HUES64 (cell line): ENCODE measurements around the gene LTBR.

Source experiments
- H3K27ac ChIP-seq: 2 replicates; pipeline ENCODE4 v1.7.0; 2013; ENCODE audit warnings: low read depth, low read length, inconsistent platforms
- H3K27me3 ChIP-seq: 2 replicates; pipeline ENCODE4 v1.6.1; 2013; ENCODE audit warnings: mild to moderate bottlenecking, low read length; ENCODE audit not compliant: insufficient read depth
- H3K36me3 ChIP-seq: 2 replicates; pipeline ENCODE4 v1.6.1; 2013; ENCODE audit warnings: mild to moderate bottlenecking, low read length; ENCODE audit not compliant: insufficient read depth
- H3K4me1 ChIP-seq: 2 replicates; pipeline ENCODE4 v1.6.1; 2013; ENCODE audit warnings: mild to moderate bottlenecking, low read length, moderate library complexity; ENCODE audit not compliant: insufficient read depth
- H3K4me3 ChIP-seq: 2 replicates; pipeline ENCODE4 v1.5.1; 2013; ENCODE audit warnings: mild to moderate bottlenecking, low read length, moderate library complexity
- H3K9ac ChIP-seq: 2 replicates; pipeline ENCODE4 v1.6.1; 2013; ENCODE audit warnings: mild to moderate bottlenecking, low read depth, low read length
- H3K9me3 ChIP-seq: 2 replicates; pipeline ENCODE4 v1.6.1; 2013; ENCODE audit warnings: low read depth, low read length; ENCODE audit not compliant: insufficient read depth
- WGBS: fragments of 150-250, 120-280 bp; methylation state at CpG from one replicate; pipeline ENCODE4 v1.1.7; 2013; ENCODE audit warnings: missing lambda C conversion rate; 5-methylcytosine and 5-hydroxymethylcytosine counted together

The LTBR gene

DNA sequence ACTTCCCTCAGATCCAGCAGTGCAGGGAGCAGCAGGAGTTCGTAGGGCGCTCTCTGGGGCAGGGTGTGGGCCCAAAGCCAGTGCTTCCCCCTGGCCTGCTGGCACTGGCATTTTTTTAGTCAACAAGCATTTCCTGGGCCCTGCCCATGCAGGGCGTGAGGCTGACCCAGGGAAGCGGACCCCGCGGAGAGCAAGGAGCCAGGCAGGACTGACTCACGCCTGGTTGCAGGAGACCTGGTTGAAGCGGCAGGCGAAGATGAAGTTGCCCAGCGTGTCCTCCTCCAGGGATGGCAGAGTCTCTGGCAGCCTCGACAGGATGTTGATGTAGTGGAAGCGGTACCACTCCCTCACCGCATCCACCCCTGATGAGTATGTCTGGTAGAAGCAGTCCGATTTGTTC lies 22.1 kb upstream of the LTBR start:
- Histone ChIP-seq H3K36me3 (peaks cover 26% of the 10 kb centered on the region; the same call in 1 of the 2 replicates), H3K4me1 (peaks cover 3% of the 10 kb centered on the region; the same call in 1 of the 2 replicates), H3K27me3 (no peaks in the 10 kb centered on the region), H3K4me3 (no peak overlapping the region), H3K9me3 (no peaks in the 10 kb centered on the region), H3K27ac (no peak overlapping the region), H3K9ac (no peak overlapping the region)
- WGBS = 94% methylated on average over 14 of the region's 14 CpGs

DNA sequence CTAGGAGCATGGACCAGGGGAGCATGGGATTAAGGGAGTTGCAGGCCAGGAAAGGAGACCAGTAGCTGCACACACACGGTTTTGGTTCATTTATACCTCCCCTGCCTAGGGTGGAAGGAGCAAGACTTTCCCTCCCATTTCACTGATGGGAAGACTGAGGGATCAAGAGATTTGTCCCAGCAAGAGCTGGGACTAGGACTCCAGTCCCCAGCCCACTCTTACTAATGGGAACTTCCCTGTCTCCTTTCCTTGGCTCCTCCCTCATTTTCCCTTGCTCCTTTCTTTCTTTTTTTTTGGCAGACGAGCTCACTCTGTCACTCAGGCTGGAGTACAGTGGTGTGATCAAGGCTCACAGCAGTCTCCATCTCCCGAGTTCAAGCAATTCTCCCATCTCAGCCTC lies 21.6 kb upstream of the LTBR start:
- 82% methylated on average over 3 of the region's 3 CpGs for WGBS
- Histone ChIP-seq H3K27ac (no peak overlapping the region), H3K9me3 (no peaks in the 10 kb centered on the region), H3K36me3 (peaks cover 26% of the 10 kb centered on the region; the same call in 1 of the 2 replicates), H3K27me3 (no peaks in the 10 kb centered on the region), H3K9ac (no peak overlapping the region), H3K4me1 (peaks cover 3% of the 10 kb centered on the region; the same call in 1 of the 2 replicates), H3K4me3 (no peak overlapping the region)

DNA sequence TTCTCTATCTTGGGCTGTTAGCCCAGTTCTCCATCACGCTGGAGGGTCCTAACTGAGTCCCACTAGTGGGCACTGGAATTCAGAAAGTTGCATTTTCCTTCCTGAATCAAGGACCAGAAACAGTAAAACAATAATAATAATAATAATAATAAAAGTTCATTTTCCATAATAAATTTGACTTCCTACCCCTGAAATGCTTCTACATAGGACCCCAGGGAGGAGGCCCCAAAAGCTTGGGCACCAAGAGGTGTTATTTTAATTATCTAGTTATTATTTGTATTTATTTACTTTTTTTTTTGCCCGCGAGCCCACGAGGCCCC lies 21.0 kb upstream of the LTBR start:
- no peaks in the 10 kb centered on the region for H3K9me3 ChIP-seq
- WGBS = 24% methylated on average over 4 of the region's 4 CpGs
- peak overlapping the region; percentile 68; the same call in 1 of the 2 replicates for H3K4me3 ChIP-seq
- H3K9ac ChIP-seq = no peak overlapping the region
- no peak overlapping the region for H3K27ac ChIP-seq
- no peaks in the 10 kb centered on the region for H3K27me3 ChIP-seq
- peaks cover 26% of the 10 kb centered on the region; the same call in 1 of the 2 replicates for H3K36me3 ChIP-seq
- peaks cover 6% of the 10 kb centered on the region for H3K4me1 ChIP-seq

DNA sequence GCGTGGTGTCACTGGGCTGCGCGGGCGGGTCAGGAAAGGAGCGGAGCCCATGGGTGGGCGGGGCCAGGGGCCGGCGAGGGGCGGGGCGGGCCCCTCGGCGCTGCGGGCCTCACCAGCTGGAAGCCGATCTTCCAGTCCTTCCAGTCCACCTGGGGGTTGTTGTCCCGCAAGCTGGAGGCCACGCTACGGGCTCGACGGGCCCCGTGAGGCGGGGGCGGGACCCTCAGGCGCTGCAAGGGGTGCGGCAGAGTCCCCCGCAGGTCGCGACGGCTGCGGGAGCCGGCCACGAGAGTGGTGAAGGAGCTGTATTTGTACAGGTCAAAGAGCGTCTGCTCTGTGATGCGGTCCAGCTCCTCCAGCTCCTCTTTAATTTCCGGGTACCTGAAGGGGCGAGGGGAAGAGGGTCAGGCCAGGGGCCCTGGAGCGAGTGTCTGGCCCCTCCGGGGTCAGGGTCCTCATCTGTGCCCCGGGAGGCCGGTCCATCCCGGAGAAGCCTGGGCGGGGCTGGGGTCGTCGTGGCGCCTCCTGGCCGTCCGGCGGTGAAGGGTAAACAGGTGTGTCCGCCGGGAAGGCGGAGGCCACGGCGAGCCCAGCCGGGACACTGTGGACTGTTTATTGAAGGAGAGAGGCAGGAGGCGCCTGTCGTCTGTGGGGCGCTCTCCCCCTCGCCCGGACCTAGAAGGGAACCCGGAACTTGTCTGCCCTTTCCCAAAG lies 20.5 kb upstream of the LTBR start:
- H3K9ac ChIP-seq = peak overlapping the region; percentile 61
- WGBS = 5% methylated on average over 59 of the region's 59 CpGs

DNA sequence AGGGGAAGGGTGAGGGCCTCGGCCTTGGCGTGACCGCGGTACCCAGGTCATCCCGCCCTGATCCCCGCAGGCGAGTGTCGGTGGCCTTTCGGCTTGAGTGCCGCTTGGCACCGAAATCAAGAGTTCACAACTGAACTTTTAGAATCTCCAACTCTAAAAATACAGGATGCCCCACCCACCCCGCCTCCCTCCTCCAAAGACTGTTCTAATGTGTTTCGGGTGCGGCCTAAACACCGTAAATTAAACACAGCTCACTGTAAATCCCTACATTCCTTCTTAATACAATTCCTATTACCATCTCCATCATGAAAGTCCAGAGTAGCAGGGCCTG lies 20.0 kb upstream of the LTBR start:
- Histone ChIP-seq H3K9ac (peak overlapping the region; percentile 61), H3K4me1 (peaks cover 11% of the 10 kb centered on the region), H3K27ac (peak overlapping the region; percentile 68; the same call in 1 of the 2 replicates), H3K36me3 (peaks cover 26% of the 10 kb centered on the region; the same call in 1 of the 2 replicates), H3K27me3 (no peaks in the 10 kb centered on the region), H3K4me3 (peak overlapping the region; percentile 68), H3K9me3 (no peaks in the 10 kb centered on the region)
- 52% methylated on average over 15 of the region's 15 CpGs for WGBS

More for the DNA sequence above, 20.5 kb upstream of the LTBR start:
- H3K9me3 ChIP-seq = no peaks in the 10 kb centered on the region
- peaks cover 26% of the 10 kb centered on the region; the same call in 1 of the 2 replicates for H3K36me3 ChIP-seq
- H3K27me3 ChIP-seq = no peaks in the 10 kb centered on the region
- H3K4me1 ChIP-seq = peaks cover 11% of the 10 kb centered on the region
- peak overlapping the region; percentile 68; the same call in 1 of the 2 replicates for H3K27ac ChIP-seq
- H3K4me3 ChIP-seq = peak overlapping the region; percentile 68

DNA sequence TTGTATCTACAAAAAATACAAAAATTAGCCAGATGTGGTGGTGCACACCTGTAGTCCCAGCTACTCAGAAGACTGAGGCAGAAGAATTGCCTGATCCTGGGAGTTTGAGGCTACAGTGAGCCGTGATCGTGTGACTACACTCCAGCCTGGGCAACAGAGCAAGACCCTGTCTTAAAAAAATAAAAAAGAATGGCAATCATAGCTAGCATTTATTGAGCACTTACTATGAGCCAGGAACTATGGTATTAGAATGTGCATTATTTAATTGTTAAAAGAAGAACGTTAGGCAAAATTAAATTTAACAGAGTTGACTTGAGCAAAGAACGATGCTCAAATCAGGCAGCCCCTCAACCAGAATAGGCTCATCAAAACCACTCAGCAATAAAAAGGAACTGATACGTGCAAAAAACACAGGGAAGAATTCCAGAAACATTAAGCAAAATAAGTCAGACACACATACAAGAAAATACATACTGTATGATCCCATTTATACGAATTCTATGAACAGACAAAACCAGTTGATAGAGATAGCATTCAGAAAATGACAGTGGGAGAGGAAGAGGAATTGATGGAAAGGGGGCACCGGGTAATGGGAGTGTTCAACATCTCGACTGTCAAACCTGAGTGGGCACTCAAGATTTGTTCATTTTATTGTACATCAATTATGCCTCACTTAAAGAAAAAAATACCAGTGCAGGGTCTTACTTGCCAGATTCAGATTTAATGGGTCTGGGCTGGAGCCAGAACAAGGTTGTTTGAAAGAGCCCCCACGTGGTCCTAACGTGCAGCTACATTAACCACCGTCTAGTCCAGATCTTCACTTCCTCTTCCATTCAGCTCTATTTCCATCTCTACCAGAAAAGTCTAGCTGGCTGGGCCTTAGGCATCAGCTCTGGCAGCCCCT lies 16.6 kb upstream of the LTBR start:
- Histone ChIP-seq H3K9ac (no peak overlapping the region), H3K9me3 (no peaks in the 10 kb centered on the region), H3K4me3 (no peak overlapping the region), H3K27ac (0 out of 2 replicates have a peak overlapping the region, but pooled peaks have one; percentile 28), H3K36me3 (peaks cover 1% of the 10 kb centered on the region; the same call in 1 of the 2 replicates), H3K4me1 (peaks cover 27% of the 10 kb centered on the region), H3K27me3 (no peaks in the 10 kb centered on the region)
- WGBS = 82% methylated on average over 11 of the region's 11 CpGs

DNA sequence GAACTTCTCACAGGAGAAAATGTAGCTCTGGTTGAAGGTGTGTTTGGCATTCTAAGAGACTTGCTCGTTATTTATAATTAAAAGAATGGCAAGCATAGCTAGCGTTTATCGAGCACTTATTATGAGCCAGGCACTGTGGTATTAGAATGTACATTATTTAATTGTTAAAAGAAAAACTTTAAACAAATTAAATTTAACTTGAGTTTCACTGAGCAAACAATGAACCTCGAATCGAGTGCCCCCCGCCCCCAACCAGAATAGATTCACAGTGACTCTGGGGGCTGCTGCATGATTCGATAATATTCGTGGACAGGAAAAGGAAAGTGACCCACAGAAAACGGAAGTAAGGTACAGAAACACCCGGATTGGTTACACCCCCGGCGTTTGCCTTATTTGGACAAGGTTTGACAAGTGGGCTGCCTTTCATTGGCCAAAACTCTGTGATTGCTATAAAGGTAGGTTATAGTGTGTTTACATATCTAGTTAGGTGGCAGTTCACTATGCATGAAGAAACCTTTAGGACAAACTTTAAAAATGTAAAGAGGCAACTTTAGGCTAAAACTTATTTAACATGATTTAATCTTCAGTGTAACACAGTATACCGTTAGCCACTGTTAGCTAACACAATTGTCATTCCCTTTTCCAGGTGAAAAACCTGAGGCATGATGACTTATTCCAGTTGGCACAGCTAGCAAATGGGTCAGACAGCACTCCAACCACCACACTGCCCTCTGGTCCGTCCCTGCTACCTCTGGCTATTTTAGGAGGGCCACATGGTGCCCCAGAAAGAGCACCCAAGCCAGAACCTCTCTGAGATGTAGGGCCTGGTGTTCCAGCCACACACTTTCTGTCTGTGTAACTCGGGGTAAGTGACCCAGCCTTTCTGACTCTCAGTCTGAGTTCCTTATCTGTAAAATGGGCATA lies 15.7 kb upstream of the LTBR start:
- Histone ChIP-seq H3K9ac (no peak overlapping the region), H3K27ac (peak overlapping the region; percentile 28; the same call in 1 of the 2 replicates), H3K9me3 (no peaks in the 10 kb centered on the region), H3K36me3 (no peaks in the 10 kb centered on the region), H3K4me1 (peaks cover 33% of the 10 kb centered on the region), H3K27me3 (no peaks in the 10 kb centered on the region), H3K4me3 (no peak overlapping the region)
- 89% methylated on average over 14 of the region's 15 CpGs for WGBS

DNA sequence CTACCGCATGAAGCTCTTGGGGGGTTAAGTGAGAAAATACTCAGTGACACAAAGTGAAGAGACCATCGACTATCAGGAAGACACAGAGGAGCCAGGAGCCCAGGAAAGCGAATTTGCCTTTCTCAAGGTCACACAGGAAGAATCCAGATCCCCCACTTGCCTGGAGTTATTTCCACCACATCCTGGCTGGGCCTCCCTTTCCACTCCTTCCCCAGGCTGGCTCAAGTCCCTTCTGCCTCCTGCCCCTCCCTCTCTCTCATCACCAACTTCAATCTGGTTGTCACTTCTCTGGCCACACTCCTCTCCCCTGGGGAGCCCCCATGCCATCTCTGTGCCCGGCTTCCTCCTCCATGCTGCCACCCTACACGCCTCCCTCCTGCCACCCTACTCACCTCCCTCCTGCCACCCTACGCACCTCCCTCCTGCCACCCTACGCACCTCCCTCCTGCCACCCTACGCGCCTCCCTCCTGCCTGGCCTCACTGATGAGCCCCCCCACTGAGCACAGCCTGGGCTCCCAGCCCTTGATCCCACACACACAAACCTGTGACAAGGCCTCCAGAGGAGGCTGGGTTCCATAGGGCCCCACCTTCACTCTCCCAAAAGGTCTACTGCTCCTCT lies 14.9 kb upstream of the LTBR start:
- H3K9me3 ChIP-seq = no peaks in the 10 kb centered on the region
- no peaks in the 10 kb centered on the region for H3K36me3 ChIP-seq
- H3K4me1 ChIP-seq = peaks cover 40% of the 10 kb centered on the region
- no peak overlapping the region for H3K9ac ChIP-seq
- H3K27ac ChIP-seq = peak overlapping the region; percentile 5; the same call in 1 of the 2 replicates
- peaks cover 3% of the 10 kb centered on the region; the same call in 1 of the 2 replicates for H3K27me3 ChIP-seq
- 86% methylated on average over 9 of the region's 9 CpGs for WGBS
- no peak overlapping the region for H3K4me3 ChIP-seq

DNA sequence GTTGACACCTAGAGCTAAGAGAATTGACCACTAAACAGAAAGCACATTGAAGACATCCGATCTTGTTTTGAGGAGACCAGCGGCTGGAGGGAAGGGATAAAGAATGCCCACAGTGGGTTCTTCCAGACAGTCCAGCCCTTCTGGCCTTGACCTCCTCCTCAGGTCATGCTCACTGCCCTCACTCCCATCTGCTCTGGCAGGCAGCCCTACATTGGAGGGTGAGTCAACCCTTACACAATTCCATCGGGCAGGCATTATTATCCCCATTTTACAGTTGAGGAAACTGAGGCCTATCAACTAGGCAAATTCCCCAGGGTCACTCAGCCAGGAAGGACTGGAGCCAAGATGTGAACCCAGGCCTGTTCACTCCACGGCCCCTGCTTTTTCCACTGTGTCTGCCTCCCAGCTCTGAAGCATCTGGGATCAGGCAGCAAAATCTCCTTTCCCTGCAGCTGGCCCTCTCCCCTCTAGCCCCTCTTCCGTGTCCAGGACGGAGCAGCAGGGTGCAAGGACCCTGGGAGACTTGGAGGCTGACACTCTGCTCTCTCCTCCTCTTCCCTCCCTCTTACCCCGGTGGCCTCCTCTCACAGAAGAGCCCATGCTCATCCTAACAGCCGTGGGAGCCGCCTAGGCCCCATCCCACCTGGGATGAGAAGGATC lies 13.9 kb upstream of the LTBR start:
- no peaks in the 10 kb centered on the region for H3K9me3 ChIP-seq

DNA sequence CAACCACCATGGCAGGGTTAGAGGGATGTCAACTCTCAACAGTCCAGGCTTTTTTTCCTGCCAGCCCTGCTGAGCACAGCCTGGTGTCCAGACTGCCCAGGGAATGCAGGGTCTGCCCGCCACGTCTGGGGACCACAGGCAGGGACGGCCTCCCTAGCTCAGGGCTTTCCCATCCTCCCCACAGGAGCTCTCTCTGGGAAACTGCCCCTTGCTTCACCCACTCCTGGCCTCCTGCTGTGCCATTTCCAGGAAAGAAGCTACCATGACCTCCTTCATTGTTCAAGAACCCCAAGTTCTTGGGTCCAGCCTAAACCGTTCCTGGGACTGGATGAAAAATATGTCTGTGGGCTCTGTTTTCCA lies 13.4 kb upstream of the LTBR start:
- H3K27ac ChIP-seq = peak overlapping the region; percentile 86
- H3K27me3 ChIP-seq = peaks cover 9% of the 10 kb centered on the region; the same call in 1 of the 2 replicates
- no peaks in the 10 kb centered on the region for H3K9me3 ChIP-seq
- peak overlapping the region; percentile 2; the same call in 1 of the 2 replicates for H3K9ac ChIP-seq
- H3K4me3 ChIP-seq = peak overlapping the region; percentile 37
- H3K4me1 ChIP-seq = peaks cover 41% of the 10 kb centered on the region
- no peaks in the 10 kb centered on the region for H3K36me3 ChIP-seq
- 65% methylated on average over 4 of the region's 4 CpGs for WGBS

More for the DNA sequence above, 13.9 kb upstream of the LTBR start:
- H3K27ac ChIP-seq = peak overlapping the region; percentile 86
- peaks cover 9% of the 10 kb centered on the region; the same call in 1 of the 2 replicates for H3K27me3 ChIP-seq
- no peak overlapping the region for H3K9ac ChIP-seq
- peaks cover 40% of the 10 kb centered on the region for H3K4me1 ChIP-seq
- no peaks in the 10 kb centered on the region for H3K36me3 ChIP-seq
- 83% methylated on average over 9 of the region's 9 CpGs for WGBS
- no peak overlapping the region for H3K4me3 ChIP-seq
